Kidney epithelial cell (primary cell): Measurements from ENCODE around the gene FAM3A. TPM values are rescaled to one million over a fixed set of nuclear protein-coding genes. Genes with fewer than 3 reads are reported as not detected.

Experiments used
- DNase-seq: peaks from one replicate; pipeline ENCODE4 v3.0.0-alpha.2; 2010; ENCODE audit warnings: low read depth
- H3K27me3 ChIP-seq: 2 replicates; pipeline ENCODE4 v1.6.0; 2011; ENCODE audit warnings: low read length; ENCODE audit not compliant: control insufficient read depth, insufficient read depth
- H3K36me3 ChIP-seq: 2 replicates; pipeline ENCODE4 v1.5.1; 2011; ENCODE audit warnings: low read length; ENCODE audit not compliant: control insufficient read depth, insufficient read depth
- H3K4me3 ChIP-seq: 2 replicates; pipeline ENCODE4 v1.5.1; 2011; ENCODE audit warnings: low read depth, mild to moderate bottlenecking, control low read depth, low read length
- total RNA-seq: library from RNA; depleted of rRNA; stranded (reverse); fragments of >200 nt; gene quantifications from 2 replicates; pipeline ENCODE4 v1.2.3, GENCODE V29; 2015
- TF ChIP-seq, protein P1 (sequence below): IDR thresholded peaks from 2 replicates; pipeline ENCODE4 v1.5.1; 2011; ENCODE audit warnings: mild to moderate bottlenecking, moderate library complexity, low read length, control low read depth, inconsistent platforms; ENCODE audit not compliant: insufficient read depth, poor library complexity, severe bottlenecking

The FAM3A gene
- total RNA-seq, 1 donor from 2014 or later: 32.3 TPM

DNA sequence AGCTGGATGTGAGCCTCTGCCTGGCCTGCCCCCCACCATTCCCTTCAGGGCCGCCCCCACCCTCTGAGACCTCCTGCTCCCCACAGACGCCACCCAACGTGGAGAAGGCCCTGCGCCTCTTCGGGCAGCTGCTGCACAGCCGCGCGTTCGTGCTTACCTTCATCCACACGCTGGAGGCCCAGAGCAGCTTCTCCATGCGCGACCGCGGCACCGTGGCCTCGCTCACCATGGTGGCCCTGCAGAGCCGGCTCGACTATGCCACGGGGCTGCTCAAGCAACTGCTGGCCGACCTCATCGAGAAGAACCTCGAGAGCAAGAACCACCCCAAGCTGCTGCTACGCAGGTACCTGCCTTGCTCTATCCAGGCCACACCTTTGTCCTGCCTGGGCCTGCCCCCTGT is 47.8 kb downstream of the FAM3A start:
- TF ChIP-seq, protein P1, sequence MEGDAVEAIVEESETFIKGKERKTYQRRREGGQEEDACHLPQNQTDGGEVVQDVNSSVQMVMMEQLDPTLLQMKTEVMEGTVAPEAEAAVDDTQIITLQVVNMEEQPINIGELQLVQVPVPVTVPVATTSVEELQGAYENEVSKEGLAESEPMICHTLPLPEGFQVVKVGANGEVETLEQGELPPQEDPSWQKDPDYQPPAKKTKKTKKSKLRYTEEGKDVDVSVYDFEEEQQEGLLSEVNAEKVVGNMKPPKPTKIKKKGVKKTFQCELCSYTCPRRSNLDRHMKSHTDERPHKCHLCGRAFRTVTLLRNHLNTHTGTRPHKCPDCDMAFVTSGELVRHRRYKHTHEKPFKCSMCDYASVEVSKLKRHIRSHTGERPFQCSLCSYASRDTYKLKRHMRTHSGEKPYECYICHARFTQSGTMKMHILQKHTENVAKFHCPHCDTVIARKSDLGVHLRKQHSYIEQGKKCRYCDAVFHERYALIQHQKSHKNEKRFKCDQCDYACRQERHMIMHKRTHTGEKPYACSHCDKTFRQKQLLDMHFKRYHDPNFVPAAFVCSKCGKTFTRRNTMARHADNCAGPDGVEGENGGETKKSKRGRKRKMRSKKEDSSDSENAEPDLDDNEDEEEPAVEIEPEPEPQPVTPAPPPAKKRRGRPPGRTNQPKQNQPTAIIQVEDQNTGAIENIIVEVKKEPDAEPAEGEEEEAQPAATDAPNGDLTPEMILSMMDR: no peak
- no peaks in the 10 kb centered on the region for H3K27me3 ChIP-seq
- DNase-seq: no peak
- H3K36me3 ChIP-seq: no peaks in the 10 kb centered on the region
- no peak overlapping the region for H3K4me3 ChIP-seq

DNA sequence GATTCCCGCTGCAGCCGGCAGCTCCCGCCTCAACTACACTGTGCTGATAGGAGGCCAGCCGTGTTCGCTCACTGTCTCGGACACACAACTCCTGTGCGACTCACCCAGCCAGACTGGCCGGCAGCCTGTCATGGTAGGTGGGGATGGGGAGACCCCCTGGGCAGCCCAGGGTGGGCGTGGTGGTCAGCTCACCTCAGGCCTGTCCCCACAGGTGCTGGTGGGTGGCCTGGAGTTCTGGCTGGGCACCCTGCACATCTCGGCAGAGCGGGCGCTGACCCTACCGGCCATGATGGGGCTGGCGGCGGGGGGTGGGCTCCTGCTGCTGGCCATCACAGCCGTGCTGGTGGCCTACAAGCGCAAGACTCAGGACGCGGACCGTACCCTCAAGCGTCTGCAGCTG is 48.5 kb downstream of the FAM3A start:
- DNase-seq: no peak
- no peaks in the 10 kb centered on the region for H3K36me3 ChIP-seq
- no peaks in the 10 kb centered on the region for H3K27me3 ChIP-seq
- no peak overlapping the region for H3K4me3 ChIP-seq
- TF ChIP-seq, protein P1: no peak

DNA sequence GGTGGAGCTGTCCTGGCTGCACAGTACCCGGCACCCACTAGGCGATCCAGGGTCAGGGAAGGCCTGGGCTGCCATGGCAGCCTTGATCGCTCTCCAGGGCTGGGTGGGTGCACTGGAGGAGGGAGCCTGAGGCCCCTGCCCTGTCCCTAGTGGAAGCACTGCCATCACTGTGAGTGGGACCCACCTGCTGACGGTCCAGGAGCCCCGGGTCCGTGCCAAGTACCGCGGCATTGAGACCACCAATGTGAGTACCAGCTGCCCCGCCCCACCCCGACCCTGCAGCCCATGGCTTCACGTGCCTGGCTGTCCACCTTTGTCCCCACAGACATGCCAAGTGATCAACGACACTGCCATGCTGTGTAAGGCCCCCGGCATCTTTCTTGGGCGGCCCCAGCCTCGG is 49.1 kb downstream of the FAM3A start:
- H3K27me3 ChIP-seq: no peaks in the 10 kb centered on the region
- H3K4me3 ChIP-seq: no peak overlapping the region
- no peak for DNase-seq
- no peaks in the 10 kb centered on the region for H3K36me3 ChIP-seq
- TF ChIP-seq, protein P1: no peak

DNA sequence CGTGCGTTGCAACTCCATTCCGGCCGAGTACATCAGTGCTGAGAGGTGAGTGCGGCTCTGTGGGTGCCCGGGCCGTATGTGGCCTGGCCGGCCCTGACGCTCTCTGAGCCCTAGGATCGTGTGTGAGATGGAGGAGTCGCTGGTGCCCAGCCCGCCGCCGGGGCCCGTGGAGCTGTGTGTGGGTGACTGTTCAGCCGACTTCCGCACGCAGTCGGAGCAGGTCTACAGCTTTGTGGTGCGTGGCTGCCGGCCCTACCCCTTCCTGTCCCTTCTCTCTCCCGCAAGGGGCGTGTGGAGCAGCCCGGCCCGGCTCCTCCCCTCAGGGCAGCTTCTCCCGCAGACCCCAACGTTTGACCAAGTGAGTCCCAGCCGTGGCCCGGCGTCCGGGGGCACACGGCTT is 50.0 kb downstream of the FAM3A start:
- DNase-seq: no peak
- TF ChIP-seq, protein P1: no peak
- no peaks in the 10 kb centered on the region for H3K27me3 ChIP-seq
- H3K36me3 ChIP-seq: no peaks in the 10 kb centered on the region
- H3K4me3 ChIP-seq: no peak overlapping the region

DNA sequence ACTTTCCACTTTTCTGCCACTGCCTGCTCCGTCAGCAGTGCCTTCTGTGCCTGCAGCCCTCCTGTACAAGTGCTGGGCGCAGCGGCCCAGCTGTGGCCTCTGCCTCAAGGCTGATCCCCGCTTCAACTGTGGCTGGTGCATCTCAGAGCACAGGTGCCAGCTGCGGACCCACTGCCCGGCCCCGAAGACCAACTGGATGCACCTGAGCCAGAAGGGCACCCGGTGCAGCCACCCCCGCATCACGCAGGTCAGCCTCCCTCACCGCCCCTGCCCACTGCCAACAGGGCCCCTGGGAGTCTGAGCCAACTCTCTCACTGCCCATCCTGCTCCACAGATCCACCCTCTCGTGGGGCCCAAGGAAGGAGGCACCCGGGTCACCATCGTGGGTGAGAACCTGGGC is 50.4 kb downstream of the FAM3A start:
- TF ChIP-seq, protein P1: no peak
- H3K36me3 ChIP-seq: no peaks in the 10 kb centered on the region
- DNase-seq: no peak
- no peak overlapping the region for H3K4me3 ChIP-seq
- H3K27me3 ChIP-seq: no peaks in the 10 kb centered on the region

DNA sequence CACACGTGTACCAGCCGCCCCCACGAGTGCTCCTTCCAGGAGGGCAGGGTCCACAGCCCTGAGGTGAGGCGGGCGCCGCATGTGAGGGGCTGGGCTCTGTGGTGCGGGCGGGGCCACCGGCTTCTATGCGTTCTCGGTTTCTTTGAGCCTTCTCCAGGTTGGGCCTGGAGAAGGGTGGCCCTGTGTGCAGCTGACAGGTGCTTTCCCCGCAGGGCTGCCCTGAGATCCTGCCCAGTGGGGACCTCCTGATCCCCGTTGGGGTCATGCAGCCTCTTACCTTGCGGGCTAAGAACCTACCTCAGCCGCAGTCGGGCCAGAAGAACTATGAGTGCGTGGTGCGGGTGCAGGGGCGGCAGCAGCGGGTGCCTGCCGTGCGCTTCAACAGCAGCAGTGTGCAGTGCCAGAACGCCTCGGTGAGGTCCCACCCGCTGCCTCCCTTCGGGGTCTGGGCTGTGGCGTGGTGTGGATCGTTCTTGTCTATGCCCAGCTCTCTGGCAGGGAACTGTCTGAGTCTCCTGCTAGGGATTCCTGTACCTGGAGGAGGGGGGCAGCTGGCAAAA is 51.1 kb downstream of the FAM3A start:
- DNase-seq: no peak
- H3K36me3 ChIP-seq: no peaks in the 10 kb centered on the region
- no peaks in the 10 kb centered on the region for H3K27me3 ChIP-seq
- TF ChIP-seq, protein P1: no peak
- no peak overlapping the region for H3K4me3 ChIP-seq
